OCI-LY3 (cell line): ENCODE results near the gene THAP6.

Experiments used
- H2AFZ ChIP-seq: fragments of 200-600, 300-600 bp; shearing (Covaris generic); 2 replicates; pipeline ENCODE4 v1.6.0; 2014; ENCODE audit warnings: antibody characterized with exemption, low read depth, low read length
- H3K27ac ChIP-seq: fragments of 200-600, 300-600 bp; sonication (generic); 2 replicates; pipeline ENCODE4 v1.5.1; 2014; ENCODE audit warnings: mild to moderate bottlenecking, low read length, moderate library complexity, mixed read lengths
- H3K27me3 ChIP-seq: fragments of 200-600, 300-600 bp; sonication (generic); 2 replicates; pipeline ENCODE4 v1.6.1; 2014; ENCODE audit warnings: low read depth, low read length, mixed read lengths
- H3K36me3 ChIP-seq: fragments of 200-600, 300-600 bp; sonication (generic); replicated peaks from 2 replicates; pipeline ENCODE3; 2014; ENCODE audit warnings: low read depth, low read length, mixed read lengths
- H3K4me1 ChIP-seq: fragments of 300-600, 200-600 bp; sonication (generic); 2 replicates; pipeline ENCODE4 v1.6.1; 2014; ENCODE audit warnings: low read length, mixed read lengths
- H3K4me2 ChIP-seq: fragments of 200-600, 300-600 bp; sonication (generic); 2 replicates; pipeline ENCODE4 v1.6.1; 2014; ENCODE audit warnings: low read length, mixed read lengths
- H3K4me3 ChIP-seq: fragments of 300-600, 200-600 bp; sonication (generic); 2 replicates; pipeline ENCODE4 v1.5.1; 2014; ENCODE audit warnings: antibody characterized with exemption, mild to moderate bottlenecking, low read length, moderate library complexity
- H3K79me2 ChIP-seq: fragments of 300-600, 200-600 bp; shearing (Covaris generic); 2 replicates; pipeline ENCODE4 v1.6.1; 2014; ENCODE audit warnings: mild to moderate bottlenecking, low read length, mixed read lengths
- H3K9ac ChIP-seq: fragments of 300-600, 200-600 bp; shearing (Covaris generic); 2 replicates; pipeline ENCODE4 v1.6.0; 2014; ENCODE audit warnings: mild to moderate bottlenecking, low read length, moderate library complexity
- H3K9me3 ChIP-seq: fragments of 200-600, 300-600 bp; shearing (Covaris generic); 2 replicates; pipeline ENCODE4 v1.6.1; 2014; ENCODE audit warnings: low read length, mixed read lengths; ENCODE audit not compliant: insufficient read depth
- H4K20me1 ChIP-seq: fragments of 200-600, 300-600 bp; sonication (generic); 2 replicates; pipeline ENCODE4 v1.6.1; 2016; ENCODE audit warnings: low read length, mixed read lengths; ENCODE audit not compliant: insufficient read depth
- EZH2phosphoT487 ChIP-seq: fragments of 200-600 bp; shearing (Covaris generic); IDR thresholded peaks from 2 replicates; pipeline ENCODE4 v1.6.1; 2018; ENCODE audit warnings: antibody characterized with exemption, mixed run types, low read depth
- TF ChIP-seq, protein P1 (sequence below): fragments of 200-600, 300-600 bp; sonication (generic); IDR thresholded peaks from 2 replicates; pipeline ENCODE4 v1.5.1; 2014; ENCODE audit warnings: antibody characterized with exemption, low read length, low read depth

The THAP6 gene

DNA sequence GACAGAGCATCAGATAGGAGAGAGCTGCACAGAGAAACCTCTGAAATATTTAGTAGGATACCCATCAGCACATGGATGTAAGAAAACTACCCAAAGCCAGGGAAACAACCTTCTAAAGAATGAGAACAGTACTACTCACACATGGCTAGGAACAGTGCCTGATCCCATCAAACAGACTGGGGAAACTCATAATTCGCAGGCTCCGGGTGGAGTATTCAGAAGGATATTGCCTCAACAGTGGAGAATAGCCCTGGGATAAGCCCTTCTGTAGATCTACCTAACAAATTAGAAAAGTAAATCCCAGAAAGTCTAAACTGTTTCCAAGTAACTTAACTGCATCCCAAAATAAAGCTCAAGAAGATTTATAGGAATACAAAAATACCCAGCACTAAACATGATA, 17.9 kb upstream of the THAP6 start:
- H3K4me1 ChIP-seq: no peaks in the 10 kb centered on the region
- no peak overlapping the region for H3K4me2 ChIP-seq
- no peak overlapping the region for H2AFZ ChIP-seq
- no peaks in the 10 kb centered on the region for H3K9me3 ChIP-seq
- peaks cover 29% of the 10 kb centered on the region for H3K36me3 ChIP-seq
- no peaks in the 10 kb centered on the region; the same call in 1 of the 2 replicates for H3K79me2 ChIP-seq
- no peak overlapping the region for H3K27ac ChIP-seq
- H3K27me3 ChIP-seq: no peaks in the 10 kb centered on the region
- no peak overlapping the region for H3K9ac ChIP-seq
- no peak overlapping the region for H3K4me3 ChIP-seq
- H4K20me1 ChIP-seq: 0 out of 2 replicates have a peak, but pooled peaks cover 4% of the 10 kb centered on the region
- TF ChIP-seq, protein P1, sequence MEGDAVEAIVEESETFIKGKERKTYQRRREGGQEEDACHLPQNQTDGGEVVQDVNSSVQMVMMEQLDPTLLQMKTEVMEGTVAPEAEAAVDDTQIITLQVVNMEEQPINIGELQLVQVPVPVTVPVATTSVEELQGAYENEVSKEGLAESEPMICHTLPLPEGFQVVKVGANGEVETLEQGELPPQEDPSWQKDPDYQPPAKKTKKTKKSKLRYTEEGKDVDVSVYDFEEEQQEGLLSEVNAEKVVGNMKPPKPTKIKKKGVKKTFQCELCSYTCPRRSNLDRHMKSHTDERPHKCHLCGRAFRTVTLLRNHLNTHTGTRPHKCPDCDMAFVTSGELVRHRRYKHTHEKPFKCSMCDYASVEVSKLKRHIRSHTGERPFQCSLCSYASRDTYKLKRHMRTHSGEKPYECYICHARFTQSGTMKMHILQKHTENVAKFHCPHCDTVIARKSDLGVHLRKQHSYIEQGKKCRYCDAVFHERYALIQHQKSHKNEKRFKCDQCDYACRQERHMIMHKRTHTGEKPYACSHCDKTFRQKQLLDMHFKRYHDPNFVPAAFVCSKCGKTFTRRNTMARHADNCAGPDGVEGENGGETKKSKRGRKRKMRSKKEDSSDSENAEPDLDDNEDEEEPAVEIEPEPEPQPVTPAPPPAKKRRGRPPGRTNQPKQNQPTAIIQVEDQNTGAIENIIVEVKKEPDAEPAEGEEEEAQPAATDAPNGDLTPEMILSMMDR: no peak
- no peak for TF ChIP-seq EZH2phosphoT487

DNA sequence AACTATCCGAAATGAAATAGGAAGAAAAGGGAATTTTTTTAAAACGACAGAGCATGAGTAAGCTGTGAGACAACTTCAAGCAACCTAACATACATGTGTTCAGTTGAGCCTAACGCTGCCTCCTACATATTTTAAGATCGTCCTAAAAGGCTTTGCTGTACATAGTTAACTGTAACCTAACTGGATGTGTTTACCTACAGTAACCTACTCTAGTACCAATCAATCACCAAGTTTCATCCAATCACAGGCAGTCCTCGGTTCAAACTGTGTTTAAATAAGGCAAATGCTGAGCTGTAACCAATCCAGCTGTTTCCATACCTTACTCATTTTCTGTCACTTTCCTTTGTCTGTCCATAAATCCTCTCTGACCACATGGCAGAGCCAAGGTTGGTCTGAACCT, 17.1 kb upstream of the THAP6 start:
- no peaks in the 10 kb centered on the region; the same call in 1 of the 2 replicates for H3K79me2 ChIP-seq

DNA sequence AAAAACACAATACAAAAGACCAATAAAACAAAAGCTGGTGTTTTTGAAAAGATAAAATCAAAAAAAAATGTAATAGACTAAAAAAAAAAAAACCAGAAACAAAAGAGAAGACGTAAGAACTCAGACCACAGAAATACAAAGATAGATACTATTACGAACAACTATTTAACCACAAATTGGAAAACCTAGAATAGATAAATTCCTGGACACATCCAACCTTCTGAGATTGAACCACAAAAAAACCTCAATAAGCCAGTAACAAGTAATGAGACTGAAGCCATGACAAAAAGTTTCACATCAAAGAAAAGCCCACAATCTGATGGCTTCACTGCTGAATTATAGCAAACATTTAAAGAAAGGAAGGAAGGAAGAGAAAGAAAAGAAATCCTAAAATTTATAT, 16.2 kb upstream of the THAP6 start:
- Histone ChIP-seq H3K27ac (no peak overlapping the region), H3K27me3 (no peaks in the 10 kb centered on the region), H2AFZ (no peak overlapping the region), H3K79me2 (no peaks in the 10 kb centered on the region; the same call in 1 of the 2 replicates), H3K4me3 (no peak overlapping the region), H3K9ac (no peak overlapping the region), H3K9me3 (no peaks in the 10 kb centered on the region), H3K4me2 (no peak overlapping the region), H3K4me1 (no peaks in the 10 kb centered on the region), H3K36me3 (peaks cover 31% of the 10 kb centered on the region), H4K20me1 (0 out of 2 replicates have a peak, but pooled peaks cover 4% of the 10 kb centered on the region)
- no peak for TF ChIP-seq EZH2phosphoT487
- TF ChIP-seq, protein P1: no peak

More for the DNA sequence above, 17.1 kb upstream of the THAP6 start:
- H3K4me1 ChIP-seq: no peaks in the 10 kb centered on the region
- H3K27me3 ChIP-seq: no peaks in the 10 kb centered on the region
- no peak overlapping the region for H3K4me3 ChIP-seq
- H2AFZ ChIP-seq: no peak overlapping the region
- TF ChIP-seq EZH2phosphoT487: no peak
- TF ChIP-seq, protein P1: no peak
- H3K36me3 ChIP-seq: peaks cover 27% of the 10 kb centered on the region
- H3K4me2 ChIP-seq: no peak overlapping the region
- no peak overlapping the region for H3K9ac ChIP-seq
- H3K27ac ChIP-seq: no peak overlapping the region
- H4K20me1 ChIP-seq: 0 out of 2 replicates have a peak, but pooled peaks cover 4% of the 10 kb centered on the region
- no peaks in the 10 kb centered on the region for H3K9me3 ChIP-seq

DNA sequence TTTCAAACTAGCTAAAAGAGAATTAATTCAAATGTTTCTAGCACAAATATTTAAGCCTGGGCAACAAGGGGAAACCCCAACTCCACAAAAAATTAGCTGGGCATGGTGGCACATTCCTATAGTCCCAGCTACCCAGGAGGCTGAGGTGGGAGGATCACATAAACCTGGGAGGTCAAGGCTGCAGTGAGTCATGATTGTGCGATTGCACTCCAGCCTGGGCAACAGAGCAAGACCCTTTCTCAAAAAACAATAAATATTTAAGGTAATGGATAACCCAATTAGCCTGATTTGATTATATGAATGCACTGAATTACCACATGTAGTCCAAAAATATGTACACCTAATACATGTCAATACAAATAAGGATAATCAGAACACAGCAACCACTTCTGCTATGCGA, 14.4 kb upstream of the THAP6 start:
- no peaks in the 10 kb centered on the region for H3K27me3 ChIP-seq
- no peaks in the 10 kb centered on the region for H3K4me1 ChIP-seq
- H4K20me1 ChIP-seq: 0 out of 2 replicates have a peak, but pooled peaks cover 4% of the 10 kb centered on the region
- no peak overlapping the region for H2AFZ ChIP-seq
- TF ChIP-seq, protein P1: no peak
- no peak for TF ChIP-seq EZH2phosphoT487
- no peak overlapping the region for H3K9ac ChIP-seq
- no peak overlapping the region for H3K4me2 ChIP-seq
- no peaks in the 10 kb centered on the region for H3K9me3 ChIP-seq
- H3K36me3 ChIP-seq: peaks cover 35% of the 10 kb centered on the region
- H3K4me3 ChIP-seq: no peak overlapping the region
- no peak overlapping the region for H3K27ac ChIP-seq
- no peaks in the 10 kb centered on the region; the same call in 1 of the 2 replicates for H3K79me2 ChIP-seq
